ENCODE measurements around the gene CCDC149. TPM values are rescaled to one million over a fixed set of nuclear protein-coding genes. Genes with fewer than 3 reads are reported as not detected.

The CCDC149 gene
- total and polyA plus RNA-seq, 2 donors (not counting 1 experiment from before 2014, with no cell fraction given) = not detected

GRCh38 chr4:24792552-24792951 is 120.3 kb downstream of the CCDC149 start:
- ATAC-seq (ENCODE audit: low read depth) (no peak), DNase-seq (no peak)
- no peak overlapping the region for H3K4me3 ChIP-seq (ENCODE audit: control extremely low read depth in 1 of 5, extremely low read depth in 1 of 5, insufficient read depth in 1 of 5, low read depth in 2 of 5, low read length in 4 of 5)
- H3K4me1 ChIP-seq (ENCODE audit: control insufficient read depth in 2 of 2, insufficient read depth in 2 of 2, low read length in 2 of 2) = no peaks in the 10 kb centered on the region
- H3K27me3 ChIP-seq (replicated peaks in 1 of 4; ENCODE audit: control extremely low read depth in 1 of 4, control insufficient read depth in 3 of 4, insufficient read depth in 4 of 4, low read length in 3 of 4) = peaks cover 0 to 3% (median 0%) of the 10 kb centered on the region in 4 experiments
- H3K9me3 ChIP-seq (ENCODE audit: control extremely low read depth in 1 of 3, control insufficient read depth in 2 of 3, insufficient read depth in 1 of 3, low read length in 2 of 3) = no peaks in the 10 kb centered on the region
- no peak overlapping the region for H3K9ac ChIP-seq (ENCODE audit: low read length)
- H3K27ac ChIP-seq (ENCODE audit: low read length in 2 of 2) = no peak overlapping the region
- no peak overlapping the region for H3K4me2 ChIP-seq (replicated peaks; ENCODE audit: low read depth, low read length, poor library complexity, severe bottlenecking)
- intact Hi-C loops (cut with micrococcal nuclease) = no loop called here
- Mint-ChIP-seq H3K27ac (no peak overlapping the region), H3K9me3 (ENCODE audit: insufficient read depth) (no peaks in the 10 kb centered on the region), H3K4me3 (no peak overlapping the region), H3K4me1 (no peaks in the 10 kb centered on the region), H3K27me3 (peaks cover 11% of the 10 kb centered on the region)
- no peak overlapping the region for H2AFZ ChIP-seq (ENCODE audit: insufficient read depth, low read depth, low read length, poor library complexity, severe bottlenecking)
- no peak for TF ChIP-seq EZH2 (IDR thresholded peaks at IDR 0.05; ENCODE audit: borderline replicate concordance, insufficient read depth, low read depth, low read length, poor library complexity, severe bottlenecking)
- TF ChIP-seq, protein P1, sequence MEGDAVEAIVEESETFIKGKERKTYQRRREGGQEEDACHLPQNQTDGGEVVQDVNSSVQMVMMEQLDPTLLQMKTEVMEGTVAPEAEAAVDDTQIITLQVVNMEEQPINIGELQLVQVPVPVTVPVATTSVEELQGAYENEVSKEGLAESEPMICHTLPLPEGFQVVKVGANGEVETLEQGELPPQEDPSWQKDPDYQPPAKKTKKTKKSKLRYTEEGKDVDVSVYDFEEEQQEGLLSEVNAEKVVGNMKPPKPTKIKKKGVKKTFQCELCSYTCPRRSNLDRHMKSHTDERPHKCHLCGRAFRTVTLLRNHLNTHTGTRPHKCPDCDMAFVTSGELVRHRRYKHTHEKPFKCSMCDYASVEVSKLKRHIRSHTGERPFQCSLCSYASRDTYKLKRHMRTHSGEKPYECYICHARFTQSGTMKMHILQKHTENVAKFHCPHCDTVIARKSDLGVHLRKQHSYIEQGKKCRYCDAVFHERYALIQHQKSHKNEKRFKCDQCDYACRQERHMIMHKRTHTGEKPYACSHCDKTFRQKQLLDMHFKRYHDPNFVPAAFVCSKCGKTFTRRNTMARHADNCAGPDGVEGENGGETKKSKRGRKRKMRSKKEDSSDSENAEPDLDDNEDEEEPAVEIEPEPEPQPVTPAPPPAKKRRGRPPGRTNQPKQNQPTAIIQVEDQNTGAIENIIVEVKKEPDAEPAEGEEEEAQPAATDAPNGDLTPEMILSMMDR (IDR thresholded peaks at IDR 0.05) = no peak
- POLR2A ChIA-PET = no interaction called here
- no CpG with 5 or more reads among the region's 4 CpGs for WGBS (ENCODE audit: insufficient coverage)
- no peaks in the 10 kb centered on the region for H3K79me2 ChIP-seq (ENCODE audit: control insufficient read depth, insufficient read depth, low read length)
- CTCF ChIA-PET = no interaction called here
- H3K36me3 ChIP-seq (replicated peaks in 1 of 2; ENCODE audit: control extremely low read depth in 1 of 2, control insufficient read depth in 1 of 2, extremely low read depth in 1 of 2, insufficient read depth in 2 of 2, low read length in 1 of 2) = no peaks in the 10 kb centered on the region
- no peaks in the 10 kb centered on the region for H4K20me1 ChIP-seq (ENCODE audit: control insufficient read depth, insufficient read depth, low read length, poor library complexity, severe bottlenecking)

- no peak overlapping the region for H3K27ac Mint-ChIP-seq
- no peak overlapping the region for H3K4me3 Mint-ChIP-seq
- Histone ChIP-seq H3K9me3 (ENCODE audit: control extremely low read depth in 1 of 3, control insufficient read depth in 2 of 3, insufficient read depth in 1 of 3, low read length in 2 of 3) (no peaks in the 10 kb centered on the region), H3K4me3 (ENCODE audit: control extremely low read depth in 1 of 5, extremely low read depth in 1 of 5, insufficient read depth in 1 of 5, low read depth in 2 of 5, low read length in 4 of 5) (no peak overlapping the region), H3K36me3 (replicated peaks in 1 of 2; ENCODE audit: control extremely low read depth in 1 of 2, control insufficient read depth in 1 of 2, extremely low read depth in 1 of 2, insufficient read depth in 2 of 2, low read length in 1 of 2) (no peaks in the 10 kb centered on the region), H3K27ac (ENCODE audit: low read length in 2 of 2) (no peak overlapping the region), H3K9ac (ENCODE audit: low read length) (no peak overlapping the region), H3K27me3 (replicated peaks in 1 of 4; ENCODE audit: control extremely low read depth in 1 of 4, control insufficient read depth in 3 of 4, insufficient read depth in 4 of 4, low read length in 3 of 4) (no peaks in the 10 kb centered on the region), H4K20me1 (ENCODE audit: control insufficient read depth, insufficient read depth, low read length, poor library complexity, severe bottlenecking) (no peaks in the 10 kb centered on the region), H2AFZ (ENCODE audit: insufficient read depth, low read depth, low read length, poor library complexity, severe bottlenecking) (no peak overlapping the region), H3K4me1 (ENCODE audit: control insufficient read depth in 2 of 2, insufficient read depth in 2 of 2, low read length in 2 of 2) (no peaks in the 10 kb centered on the region), H3K79me2 (ENCODE audit: control insufficient read depth, insufficient read depth, low read length) (no peaks in the 10 kb centered on the region), H3K4me2 (replicated peaks; ENCODE audit: low read depth, low read length, poor library complexity, severe bottlenecking) (no peak overlapping the region)
- no peak for ATAC-seq (ENCODE audit: low read depth)
- POLR2A ChIA-PET = no interaction called here
- TF ChIP-seq, protein P1 (IDR thresholded peaks at IDR 0.05) = no peak
- no peak for TF ChIP-seq EZH2 (IDR thresholded peaks at IDR 0.05; ENCODE audit: borderline replicate concordance, insufficient read depth, low read depth, low read length, poor library complexity, severe bottlenecking)
- intact Hi-C loops (cut with micrococcal nuclease) = no loop called here
- H3K27me3 Mint-ChIP-seq = peaks cover 11% of the 10 kb centered on the region
- no peaks in the 10 kb centered on the region for H3K4me1 Mint-ChIP-seq
- DNase-seq = no peak
- H3K9me3 Mint-ChIP-seq (ENCODE audit: insufficient read depth) = no peaks in the 10 kb centered on the region
- CTCF ChIA-PET = no interaction called here
Measured at GRCh38 chr4:24791043-24791442, 121.8 kb downstream of the CCDC149 start.
